NCI-H774 (cell line): ENCODE measurements around the gene UNC5B.
"Not testable (repeated sequence)": the region's sequence is repeated elsewhere in the genome, so short reads cannot be mapped to it uniquely, and the experiment has no call there.

Source experiments
- DNase-seq: peaks from one replicate; lab custom pipeline; 2025; lab: John Stamatoyannopoulos, UW

UNC5B gene

DNA sequence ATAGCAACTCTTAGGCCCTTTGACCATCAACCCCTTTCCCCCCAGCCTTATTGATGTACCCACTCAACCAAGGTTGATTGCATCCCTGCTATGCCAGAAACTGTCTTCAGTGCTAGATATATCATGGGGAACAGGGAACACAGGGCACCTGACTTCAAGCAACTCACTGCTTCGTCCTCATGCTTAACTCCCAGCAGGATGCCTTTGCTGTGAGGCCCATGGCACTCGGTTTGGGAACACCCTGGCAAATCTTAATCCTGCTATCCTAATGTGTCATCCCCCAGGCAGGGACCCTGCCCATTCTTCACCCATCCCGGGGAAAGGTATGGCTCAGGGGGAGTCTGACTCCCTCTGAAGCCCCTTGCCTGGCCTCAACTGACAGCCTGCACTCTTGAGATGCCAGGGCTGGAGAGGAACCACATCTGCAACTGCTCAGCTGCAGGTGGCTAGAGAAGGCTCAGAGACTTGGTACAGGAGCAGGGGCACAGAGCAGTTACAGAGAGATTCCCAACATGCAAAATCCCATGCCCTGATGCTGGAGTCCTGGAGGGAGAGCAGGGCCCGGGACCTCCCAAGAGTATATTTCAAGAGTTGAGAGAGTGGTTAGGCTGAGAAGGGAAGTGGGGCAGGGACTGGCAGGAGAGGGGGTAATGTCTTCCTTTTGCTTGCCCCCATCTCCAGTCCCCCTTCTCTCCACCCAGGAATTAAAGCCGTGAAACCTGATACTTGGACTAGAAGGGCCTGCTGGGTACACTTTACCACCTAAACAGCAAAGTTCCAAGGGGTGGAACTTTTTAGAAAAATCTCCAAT is 2.4 kb upstream of the UNC5B start:
- no peak for DNase-seq

DNA sequence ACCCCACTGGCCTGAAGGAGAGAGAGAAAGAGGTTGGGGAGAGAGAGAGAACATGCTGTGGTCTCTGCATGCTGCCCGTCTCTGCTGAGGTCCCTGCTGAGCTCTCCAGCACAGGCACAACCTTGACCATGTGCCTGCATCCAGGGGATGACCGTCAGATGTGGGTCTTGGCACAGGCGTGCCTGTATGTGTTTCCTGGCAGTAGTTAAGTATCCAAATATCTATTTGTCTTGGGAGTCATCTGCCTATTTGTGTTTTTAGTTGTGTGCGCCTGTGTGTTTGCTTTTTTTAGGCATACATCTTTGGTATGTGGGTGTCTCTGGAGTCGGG is 1.9 kb upstream of the UNC5B start:
- no peak for DNase-seq

DNA sequence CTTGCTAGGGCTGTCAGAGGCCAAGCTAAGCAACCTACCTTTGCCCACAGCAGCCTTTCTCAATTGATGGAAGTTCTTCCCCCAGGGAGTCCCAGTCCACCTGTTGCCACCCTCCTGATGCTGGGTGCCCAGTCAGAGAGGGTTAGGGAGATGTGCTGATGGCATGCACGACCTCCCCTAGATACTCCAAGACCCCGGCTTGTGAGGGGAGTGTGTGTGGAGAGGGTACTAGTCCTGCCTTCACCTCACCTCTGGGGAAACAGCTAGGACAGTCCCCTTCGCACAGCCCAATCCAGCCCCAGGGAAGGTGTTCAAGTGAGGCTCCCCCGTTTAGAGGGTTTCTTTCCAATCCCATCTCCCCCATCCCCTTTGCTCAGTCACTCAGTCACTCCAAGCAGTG is 1.3 kb upstream of the UNC5B start:
- no peak for DNase-seq

GRCh38 chr10:71211775-71212317 is 524 bp upstream of the UNC5B start:
- no peak for DNase-seq

DNA sequence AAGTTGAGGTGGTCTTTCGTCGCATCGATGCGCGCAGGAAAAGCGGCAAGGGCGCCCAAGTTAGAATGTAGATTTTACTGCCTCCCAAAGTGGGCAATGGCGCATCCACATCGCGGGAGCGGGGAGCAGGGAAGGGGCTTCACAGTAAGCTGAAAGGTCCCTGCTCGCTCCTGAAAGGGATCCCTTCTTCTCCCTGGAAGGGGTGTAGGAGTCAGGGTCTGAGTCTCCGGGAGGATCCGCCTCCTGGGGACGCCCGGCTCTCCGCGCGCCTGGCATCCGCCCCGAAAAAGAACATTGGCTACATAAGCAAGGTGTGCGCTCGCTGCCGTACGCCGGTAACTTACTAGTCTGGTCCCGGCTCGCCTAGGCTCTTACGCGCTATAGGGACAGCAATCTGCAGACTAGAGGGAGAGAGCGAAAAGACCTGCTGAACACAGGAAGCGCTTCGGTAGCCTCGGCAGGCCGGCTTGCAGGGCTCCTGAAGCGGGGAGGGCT is 804 bp downstream of the UNC5B start:
- peak; percentile 21 for DNase-seq

GRCh38 chr10:71213761-71214440 is 1.5 kb downstream of the UNC5B start:
- no peak for DNase-seq

DNA sequence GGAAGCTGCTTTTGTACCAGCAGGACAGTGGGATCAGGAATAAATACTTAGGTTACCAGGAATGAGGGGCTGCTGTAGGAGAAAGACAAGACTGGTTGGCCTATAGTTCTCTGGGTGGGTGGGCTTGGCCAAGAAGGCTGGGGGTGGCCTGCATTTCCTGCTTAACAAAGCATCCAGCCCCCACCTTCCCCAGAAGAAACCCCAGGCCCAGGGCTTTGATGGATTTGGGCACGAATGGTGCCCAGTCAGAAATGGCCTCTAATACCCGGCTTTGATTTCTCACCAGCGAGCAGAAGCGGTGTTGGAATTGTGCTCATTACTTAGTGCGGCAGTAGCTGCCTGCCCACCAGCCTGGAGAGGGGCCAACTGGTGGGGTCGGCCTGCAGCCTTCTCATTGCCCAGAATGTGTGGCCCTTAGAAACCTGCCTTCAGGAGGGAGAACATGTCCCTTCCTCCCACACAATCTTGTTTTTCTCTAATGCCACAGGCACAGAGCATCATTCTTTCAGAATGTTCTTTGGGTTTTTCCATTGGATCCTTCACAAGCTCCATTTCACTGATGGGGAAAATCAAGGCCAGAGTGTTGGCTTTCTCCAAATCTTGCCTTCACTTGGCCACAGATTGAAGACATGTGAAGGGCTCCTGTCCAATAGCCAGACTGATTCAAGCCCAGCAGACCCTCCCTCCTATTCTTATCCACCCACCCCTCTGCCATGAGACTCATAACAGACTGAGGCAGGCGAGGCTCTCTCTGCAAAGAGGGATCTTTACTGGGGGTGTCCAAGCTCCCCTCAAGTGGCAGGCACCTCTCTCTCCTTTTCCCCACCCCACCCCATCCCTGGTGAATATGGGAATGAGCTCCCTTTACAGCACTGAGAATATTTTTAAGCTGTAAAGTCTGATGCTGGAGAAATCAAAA is 2.5 kb downstream of the UNC5B start:
- no peak for DNase-seq

DNA sequence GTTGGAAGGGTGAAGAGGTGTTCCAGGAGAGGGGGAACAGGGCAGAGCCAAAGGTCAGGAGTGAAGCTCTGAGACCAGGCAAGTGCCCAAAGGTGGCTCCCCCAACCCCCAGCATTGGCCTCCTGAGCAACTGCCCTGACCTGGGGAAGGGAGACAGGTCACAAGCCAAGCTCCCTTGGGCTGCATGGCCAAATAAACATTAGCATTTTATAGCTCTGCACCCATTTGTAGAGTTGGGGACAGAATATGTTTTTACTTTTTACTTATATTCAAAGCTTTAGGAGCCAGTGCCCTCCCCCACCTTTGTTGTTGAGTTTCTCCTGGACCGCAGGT is 4.0 kb downstream of the UNC5B start:
- DNase-seq, result no peak

- DNase-seq, result no peak
Observed at GRCh38 chr10:71216751-71217265, 4.4 kb downstream of the UNC5B start.

GRCh38 chr10:71217266-71218045 is 5.1 kb downstream of the UNC5B start:
- DNase-seq, result no peak

DNA sequence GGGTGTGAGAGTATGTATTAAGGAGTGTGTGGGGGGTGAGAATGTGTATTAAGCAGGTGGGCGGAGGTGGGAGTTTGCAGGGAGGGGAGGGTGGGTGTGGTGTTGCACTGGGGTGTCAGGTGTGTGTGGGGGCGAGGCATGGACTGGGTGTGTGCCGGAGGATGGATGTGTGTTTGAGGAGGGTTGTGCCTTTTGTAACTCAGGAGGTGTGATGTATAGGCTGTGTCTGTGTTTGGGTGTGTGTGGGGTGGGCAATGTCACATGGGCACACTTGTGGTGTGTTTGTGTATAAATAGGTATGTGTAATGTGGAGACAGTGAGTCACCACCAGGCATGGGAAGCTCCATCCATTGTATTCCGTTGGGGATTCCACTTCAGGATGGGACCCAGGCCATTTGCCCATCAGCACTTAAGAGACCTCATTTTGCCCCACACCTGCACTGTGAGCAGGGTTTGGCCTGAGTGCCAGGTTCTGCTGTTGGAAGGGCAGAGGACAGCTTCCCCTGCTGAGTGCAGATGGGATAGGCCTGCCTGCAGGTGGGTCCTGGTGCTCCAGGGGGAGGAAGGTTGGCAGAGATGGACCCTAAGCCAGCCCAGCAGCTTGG is 5.8 kb downstream of the UNC5B start:
- DNase-seq, result no peak

GRCh38 chr10:71218651-71219050 is 6.3 kb downstream of the UNC5B start:
- DNase-seq, result no peak

DNA sequence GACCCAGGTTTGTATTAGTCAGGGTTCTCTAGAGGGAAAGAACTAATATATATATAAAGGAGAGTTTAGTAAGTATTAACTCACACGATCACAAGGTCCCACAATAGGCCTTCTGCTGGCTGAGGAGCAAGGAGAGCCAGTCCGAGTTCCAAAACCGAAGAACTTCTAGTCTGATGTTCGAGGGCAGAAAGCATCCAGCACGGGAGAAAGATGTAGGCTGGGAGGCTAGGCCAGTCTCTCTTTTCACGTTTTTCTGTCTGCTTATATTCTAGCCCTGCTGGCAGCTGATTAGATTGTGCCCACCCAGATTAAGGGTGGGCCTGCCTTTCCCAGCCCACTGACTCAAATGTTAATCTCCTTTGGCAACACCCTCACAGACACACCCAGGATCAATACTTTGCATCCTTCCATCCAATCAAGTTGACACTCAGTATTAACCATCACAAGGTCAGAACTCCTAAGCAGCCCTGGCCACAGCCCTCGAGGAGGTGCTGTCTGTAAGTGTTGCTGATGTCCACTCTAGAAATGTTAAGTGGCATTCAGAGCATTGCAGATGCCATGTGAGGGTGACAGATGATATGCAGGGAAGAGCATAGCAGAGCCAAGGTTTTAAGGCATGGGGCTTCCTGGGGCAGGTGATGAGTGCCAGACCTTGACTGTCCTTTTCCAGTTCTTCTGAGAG is 7.0 kb downstream of the UNC5B start:
- DNase-seq, result not testable (repeated sequence)

GRCh38 chr10:71219918-71220688 is 7.7 kb downstream of the UNC5B start:
- DNase-seq, result no peak

DNA sequence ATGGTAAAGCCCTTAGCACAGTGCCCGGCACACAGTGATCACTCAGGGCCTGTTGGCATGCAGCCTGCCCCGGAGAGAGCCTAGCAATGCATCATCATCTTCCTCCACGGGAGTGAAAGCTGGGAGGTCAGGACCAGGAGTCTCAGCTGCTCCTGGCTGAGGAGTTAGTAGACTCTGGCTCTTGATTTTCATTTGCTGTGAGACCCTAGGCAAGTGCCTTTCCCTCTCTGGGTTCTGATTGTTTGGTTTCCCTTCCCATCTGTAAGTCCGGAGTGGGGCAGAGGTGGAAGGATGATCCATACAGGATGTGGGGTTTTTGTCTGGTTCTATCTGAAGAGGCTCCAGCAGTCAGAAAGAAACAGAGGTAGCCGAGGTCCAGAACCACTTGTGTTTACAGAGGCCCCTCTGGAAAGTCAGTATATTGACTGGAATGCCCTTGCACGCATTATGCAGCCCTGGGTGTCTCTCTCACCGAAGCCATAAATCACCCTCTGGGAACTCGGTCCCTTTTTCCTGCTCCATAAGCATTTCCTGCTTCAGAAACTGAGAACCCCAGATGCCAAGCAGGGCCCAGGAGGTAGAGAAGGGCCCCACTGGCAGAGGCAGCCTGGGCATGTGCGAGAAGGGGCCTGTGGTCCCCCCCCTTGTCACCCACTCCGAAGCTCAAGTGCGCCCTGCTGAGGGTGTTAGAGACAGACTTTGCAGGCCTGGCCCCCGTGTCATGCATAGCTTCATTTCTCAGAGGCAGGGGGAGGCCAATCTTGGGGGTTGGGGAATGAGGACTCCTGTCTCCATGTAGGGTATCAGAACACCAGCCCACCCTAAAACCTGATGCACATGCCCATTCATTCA is 8.5 kb downstream of the UNC5B start:
- DNase-seq, result no peak

- no peak for DNase-seq
Observed at GRCh38 chr10:71221586-71222202, 9.3 kb downstream of the UNC5B start.

GRCh38 chr10:71222601-71223346 is 10.4 kb downstream of the UNC5B start:
- DNase-seq, result no peak
